Right ventricle myocardium inferior (tissue), 1 donor: ENCODE measurements around the gene XNDC1N. TPM values are rescaled to one million over a fixed set of nuclear protein-coding genes. Genes with fewer than 3 reads are reported as not detected.
"Not testable (repeated sequence)": the region's sequence is repeated elsewhere in the genome, so short reads cannot be mapped to it uniquely, and the experiment has no call there.

Experiments
- ATAC-seq: fragments of 200-7000 bp; cut with Tn5 transposase; one replicate; pipeline ENCODE4 v1.9.1; 2020; ENCODE audit warnings: mild to moderate bottlenecking, moderate library complexity
- DNase-seq: peaks from one replicate; pipeline ENCODE4 v3.0.0; 2021; ENCODE audit errors: missing footprints
- intact Hi-C: fragments of 100-400 bp; cut with DNase I; formaldehyde crosslinking; loops from one replicate; pipeline ENCODE4 v1.11.0; 2022
- total RNA-seq: library from RNA; stranded (reverse); fragmentation: NEBNext Ultra II Directional; extraction: Animal tissue kit (Norgen Biotek cat#: 25700); gene quantifications from one replicate; pipeline ENCODE4 v1.2.1, GENCODE V29; 2021
- donor health status: DM: no; HTN: yes; CAD: no; lungs with severe emphysema.

Gene XNDC1N
- total RNA-seq, 1 donor from 2014 or later: 3.2 TPM

DNA sequence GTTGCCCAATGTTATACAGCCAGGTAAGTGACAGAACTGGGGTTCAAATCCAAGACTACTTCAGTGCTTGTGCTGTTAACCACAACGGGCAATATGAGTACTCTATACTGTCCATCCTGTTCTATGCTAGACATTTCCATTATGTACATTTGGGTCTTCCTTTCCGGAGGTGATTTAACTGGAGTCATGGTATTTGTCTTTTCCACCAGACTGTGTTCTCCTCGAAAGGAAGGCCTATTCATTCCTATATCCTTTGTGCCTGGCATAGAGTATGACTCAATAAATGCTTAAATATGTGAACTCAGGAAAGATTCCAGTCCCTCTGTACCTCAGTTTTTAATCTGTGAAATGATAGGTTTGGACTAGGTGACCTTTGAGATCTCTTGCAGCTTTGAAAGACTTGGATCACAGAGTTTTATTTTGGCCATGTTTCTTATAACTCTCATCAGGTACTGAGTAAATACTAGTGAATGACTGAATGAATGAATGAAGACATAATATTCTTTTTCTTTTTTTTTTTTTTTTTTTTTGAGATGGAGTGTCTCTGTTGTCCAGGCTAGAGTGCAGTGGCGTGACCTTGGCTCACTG lies 7.0 kb upstream of the XNDC1N start:
- intact Hi-C loops: no loop called here
- no peak for ATAC-seq
- DNase-seq: no peak

DNA sequence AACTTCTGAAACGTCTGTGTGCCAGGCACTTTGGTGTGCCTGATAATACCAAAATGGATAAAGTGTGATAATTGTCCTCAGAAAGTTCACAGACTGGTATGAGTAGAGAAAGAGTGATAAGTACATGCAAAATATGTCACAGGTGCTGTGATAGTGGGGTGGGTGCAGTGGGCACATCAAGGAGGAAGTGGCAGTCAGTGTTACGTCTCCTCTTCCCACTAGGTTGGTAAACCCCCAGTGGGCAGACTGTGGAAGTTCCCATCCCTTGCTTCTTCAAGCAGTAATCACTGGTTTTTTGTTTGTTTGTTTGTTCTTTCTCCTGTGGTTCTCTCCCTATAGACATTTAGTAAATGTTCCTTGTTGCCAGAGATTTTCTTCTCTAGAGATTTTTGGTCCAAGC lies 5.8 kb upstream of the XNDC1N start:
- DNase-seq: no peak
- no peak for ATAC-seq
- intact Hi-C loops: loop anchor here (5.0 kb wide), 1 partner anchor 178 kb away; the partner anchor contains the start of gene ANAPC15

DNA sequence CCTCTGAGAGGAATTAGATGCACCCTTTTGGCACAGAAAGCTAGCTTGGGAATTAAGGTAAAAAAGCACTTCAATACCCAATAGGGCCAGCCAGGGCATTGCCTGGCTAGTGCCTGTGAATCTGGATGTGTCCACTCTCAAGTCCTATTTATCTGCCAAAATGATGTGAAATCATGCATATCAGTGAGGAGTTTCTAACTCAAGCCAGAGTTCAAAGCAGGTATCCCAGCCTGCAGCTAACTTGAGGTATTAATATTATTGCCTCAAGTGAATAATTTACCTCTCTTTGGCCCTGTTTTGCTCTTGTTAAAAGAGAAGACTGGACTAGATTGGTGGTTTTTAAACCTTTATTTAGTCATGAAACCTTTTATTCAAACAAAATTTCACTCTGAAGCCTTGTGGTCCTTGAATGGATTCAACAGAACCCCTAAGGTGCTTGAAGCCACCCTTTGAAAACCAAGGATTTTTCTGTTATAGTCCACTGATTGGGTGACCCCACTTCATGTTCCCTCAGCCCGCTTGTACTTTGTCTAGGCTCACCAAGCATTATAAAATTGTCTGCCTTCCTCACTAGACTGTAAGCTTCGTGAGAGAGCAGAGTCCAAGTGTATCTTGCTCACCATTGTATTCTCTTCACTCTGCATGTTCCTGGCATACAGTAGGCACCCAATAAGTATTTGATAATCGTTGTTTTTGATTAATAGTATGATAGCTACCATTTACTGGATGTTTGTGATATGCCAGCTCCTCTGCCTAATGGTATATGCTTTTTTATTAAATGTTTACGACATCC lies 4.9 kb upstream of the XNDC1N start:
- ATAC-seq (no peak), DNase-seq (no peak)
- intact Hi-C loops: loop anchor here (5.0 kb wide), 1 partner anchor 179 kb away; the partner anchor contains the start of gene ANAPC15

DNA sequence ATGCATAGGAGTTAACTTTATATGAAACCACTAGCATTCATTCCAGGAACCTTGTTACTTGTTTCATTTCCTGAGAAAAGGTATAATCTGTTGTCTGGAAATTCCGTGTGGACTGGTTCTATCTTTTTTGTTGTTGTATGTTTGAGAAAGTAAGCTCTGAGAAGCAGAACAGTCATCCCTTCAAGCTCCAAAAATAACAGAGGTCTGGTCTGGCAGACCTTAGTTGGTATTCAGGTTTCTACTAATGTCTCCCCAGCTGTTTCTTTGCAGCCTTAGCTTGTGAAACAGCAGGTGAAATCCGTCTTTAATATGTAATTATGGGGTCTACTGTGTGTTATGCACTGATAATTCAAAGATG lies 2.8 kb upstream of the XNDC1N start:
- DNase-seq (no peak), ATAC-seq (no peak)
- intact Hi-C loops: loop anchor here (5.0 kb wide), 1 partner anchor 181 kb away; the partner anchor contains the start of gene ANAPC15

DNA sequence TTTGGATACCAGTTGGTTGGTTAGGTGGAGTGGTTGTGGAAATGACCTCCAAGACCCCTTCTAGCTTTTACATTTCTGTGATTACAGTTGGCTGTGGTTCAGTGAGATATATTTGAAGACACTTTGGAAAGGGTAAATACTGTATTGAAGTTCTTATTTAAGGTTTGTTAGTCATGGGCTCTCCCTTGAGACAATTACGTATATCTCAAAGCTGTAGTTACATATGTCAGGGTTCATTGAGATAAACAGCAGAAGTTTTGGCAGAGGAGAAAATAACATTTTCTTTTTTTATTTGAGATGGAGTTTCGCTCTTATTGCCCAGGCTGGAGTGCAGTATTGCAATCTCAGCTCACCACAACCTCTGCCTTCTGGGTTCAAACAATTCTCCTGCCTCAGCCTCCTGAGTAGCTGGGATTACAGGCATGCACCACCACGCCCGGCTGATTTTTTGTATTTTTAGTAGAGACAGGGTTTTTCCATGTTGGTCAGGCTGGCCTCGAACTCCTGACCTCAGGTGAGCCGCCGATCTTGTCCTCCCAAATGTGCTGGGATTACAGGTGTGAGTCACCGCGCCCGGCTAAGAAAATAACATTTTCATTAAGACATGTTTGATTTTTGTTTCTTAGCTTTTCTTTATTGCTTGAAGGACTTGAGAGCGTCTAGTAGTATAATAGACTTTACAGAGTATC lies 2.3 kb upstream of the XNDC1N start:
- intact Hi-C loops: loop anchor here (5.0 kb wide), 1 partner anchor 182 kb away; the partner anchor contains the start of gene ANAPC15
- ATAC-seq (no peak), DNase-seq (no peak)

DNA sequence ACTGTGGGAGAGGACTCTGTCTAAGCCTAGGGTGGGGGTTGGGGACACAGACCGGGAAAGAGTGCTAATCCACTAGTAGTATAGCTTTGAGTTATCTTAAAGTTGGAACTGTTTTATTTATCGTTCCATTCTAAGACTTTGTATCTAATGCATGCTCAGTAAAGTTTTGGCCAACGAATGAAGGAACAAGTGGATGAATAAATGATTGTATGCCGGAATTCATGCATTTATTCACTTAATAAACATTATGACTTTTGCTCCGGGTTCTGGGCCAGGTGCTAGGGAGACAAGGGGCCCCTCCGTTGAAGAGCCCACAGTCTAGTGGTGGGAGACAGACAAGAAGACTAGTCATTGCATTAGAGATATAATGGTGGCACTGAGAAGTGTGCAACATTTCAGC lies 1.1 kb upstream of the XNDC1N start:
- DNase-seq (no peak), ATAC-seq (no peak)
- intact Hi-C loops: loop anchor here (5.0 to 10.0 kb wide), 3 partner anchors 142 to 495 kb away; partner anchors contain the start of gene INPPL1

DNA sequence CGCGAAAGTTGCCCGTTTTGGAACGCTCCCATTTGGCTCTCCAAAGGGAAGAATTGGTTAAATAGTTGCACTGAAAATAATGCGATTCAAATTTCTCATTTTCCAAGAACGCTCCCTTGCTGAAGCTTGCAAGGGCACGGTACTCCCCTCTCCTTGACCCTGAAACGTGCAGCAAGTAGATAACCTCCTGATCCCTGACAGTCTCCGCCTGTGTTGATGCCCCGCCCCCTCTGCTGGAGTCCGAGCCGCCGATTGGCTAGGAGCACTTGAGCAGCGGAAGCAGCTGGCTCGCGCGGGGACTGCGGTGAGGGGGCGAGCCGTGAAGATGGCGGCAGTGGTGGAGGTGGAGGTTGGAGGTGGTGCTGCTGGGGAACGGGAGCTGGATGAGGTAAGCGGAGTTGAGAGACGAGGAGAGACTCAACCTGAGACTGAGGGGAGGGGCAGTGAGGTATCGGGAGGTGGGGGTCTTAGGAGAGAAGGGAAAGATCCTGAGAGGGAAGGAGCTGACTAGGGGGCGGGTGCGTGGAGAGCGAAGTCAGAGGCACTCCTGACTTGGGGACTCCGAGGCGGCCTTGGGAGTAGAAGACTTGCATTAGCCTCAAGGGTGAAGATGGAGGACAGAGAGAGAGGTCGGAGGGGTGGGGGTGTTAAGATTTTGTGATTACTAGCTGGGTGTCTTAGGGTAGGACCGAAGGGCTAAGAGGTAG lies 496 bp upstream of the XNDC1N start, which contains the start of gene RNF121:
Gene RNF121, plus strand, starts transcription at position 310 of the 707 bp plus-strand sequence. Its CDS starts 16 bp downstream, at position 326.
- ATAC-seq: peak; percentile 99
- intact Hi-C loops: loop anchor here (5.0 to 10.0 kb wide), 3 partner anchors 142 to 494 kb away; partner anchors contain the start of gene INPPL1
- DNase-seq: peak; percentile 98

DNA sequence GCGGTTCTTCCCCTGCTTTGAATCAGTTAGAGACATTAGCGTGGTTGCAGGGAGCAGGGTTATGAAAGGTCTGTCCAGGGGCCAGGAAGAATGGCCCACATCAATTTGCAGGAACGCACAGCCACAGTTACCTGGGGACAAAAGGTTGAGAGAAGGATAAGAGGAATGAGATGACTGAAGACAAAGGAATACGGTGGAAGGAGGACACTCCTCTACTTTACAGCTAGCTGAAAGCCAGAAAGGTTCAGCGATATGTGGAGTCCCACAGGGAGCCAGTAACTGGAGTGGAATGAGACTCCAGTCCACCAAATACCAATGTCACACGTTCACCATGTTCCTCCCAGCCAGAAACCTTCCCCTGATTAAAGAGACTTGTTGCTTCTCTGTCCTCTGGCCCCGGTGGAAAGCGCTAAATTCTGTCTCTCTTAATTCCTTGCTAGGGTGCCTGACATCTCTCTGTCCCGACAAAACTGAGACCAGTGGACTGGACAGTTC lies 10.7 kb downstream of the XNDC1N start:
- DNase-seq (no peak), ATAC-seq (no peak)
- intact Hi-C loops: no loop called here

DNA sequence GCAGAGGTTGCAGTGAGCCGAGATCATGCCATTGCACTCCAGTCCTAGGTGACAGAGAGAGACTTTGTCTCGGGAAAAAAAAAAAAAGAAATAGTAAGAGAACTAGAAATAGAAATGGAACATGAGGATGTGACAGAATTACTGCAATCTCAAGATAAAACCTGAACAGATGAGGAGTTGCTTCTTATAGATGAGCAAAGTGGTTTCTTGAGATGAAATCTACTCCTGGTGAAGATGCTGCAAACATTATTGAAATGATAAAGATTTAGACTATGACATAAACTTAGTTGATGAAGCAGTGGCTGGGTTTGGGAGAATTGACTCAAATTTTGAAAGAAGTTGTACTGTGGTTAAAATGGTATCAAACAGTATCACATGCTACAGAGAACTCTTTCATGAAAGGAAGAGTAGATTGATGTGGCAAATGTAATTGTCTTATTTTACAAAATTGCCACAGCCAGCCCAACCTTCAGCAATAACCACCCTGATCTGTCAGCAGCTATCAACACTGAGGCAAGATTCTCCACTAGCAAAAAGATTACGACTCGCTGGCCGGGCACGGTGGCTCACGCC lies 13.7 kb downstream of the XNDC1N start:
- ATAC-seq (no peak), DNase-seq (no peak)
- intact Hi-C loops: no loop called here

DNA sequence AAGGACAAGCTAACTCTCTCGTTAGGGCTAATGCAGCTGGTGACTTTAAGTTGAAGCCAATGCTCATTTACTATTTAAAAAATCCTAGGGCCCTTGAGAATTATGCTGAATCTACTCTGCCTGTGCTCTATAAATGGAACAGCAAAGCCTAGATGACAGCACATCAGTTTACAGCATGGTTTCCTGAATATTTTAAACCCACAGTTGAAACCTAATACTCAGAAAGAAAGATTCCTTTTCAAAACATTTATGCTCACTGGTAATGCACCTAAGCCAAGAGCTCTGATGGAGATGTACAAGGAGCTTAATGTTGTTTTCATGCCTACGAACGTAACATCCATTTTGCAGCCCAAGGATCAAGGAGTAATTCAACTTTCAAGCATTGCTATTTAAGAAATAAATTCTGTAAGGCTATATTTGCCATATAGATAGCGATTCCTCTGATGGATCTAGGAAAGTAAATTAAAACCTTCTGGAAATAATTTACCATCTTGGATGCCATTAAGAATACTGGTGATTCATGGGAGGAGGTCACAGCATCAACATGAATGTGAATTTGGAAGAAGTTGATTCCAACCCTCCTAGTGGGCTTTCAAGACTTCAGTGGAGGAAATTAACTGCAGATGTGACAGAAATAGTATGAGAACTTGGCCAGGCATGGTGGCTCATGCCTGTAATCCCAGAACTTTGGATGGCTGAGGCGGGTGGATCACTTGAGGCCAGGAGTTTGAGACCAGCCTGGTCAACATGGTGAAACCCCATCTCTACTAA lies 14.5 kb downstream of the XNDC1N start:
- intact Hi-C loops: no loop called here
- DNase-seq: no peak
- ATAC-seq: no peak

DNA sequence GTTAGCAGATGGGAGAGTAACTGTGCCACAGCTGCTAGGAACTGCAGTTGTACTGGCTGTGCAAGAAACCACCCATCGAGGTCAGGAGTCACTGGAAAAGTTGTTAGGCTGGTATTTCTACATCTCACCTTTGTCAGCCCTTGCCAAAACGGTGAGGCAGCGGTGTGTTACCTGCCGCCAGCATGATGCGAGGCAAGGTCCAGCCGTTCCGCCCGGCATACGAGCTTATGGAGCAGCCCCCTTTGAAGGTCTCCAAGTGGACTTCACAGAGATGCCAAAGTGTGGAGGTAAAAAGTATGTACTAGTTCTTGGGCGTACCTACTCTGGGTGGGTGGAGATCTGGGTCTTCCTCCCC lies 16.4 kb downstream of the XNDC1N start:
- DNase-seq, ATAC-seq, intact Hi-C loops: not testable (repeated sequence)

DNA sequence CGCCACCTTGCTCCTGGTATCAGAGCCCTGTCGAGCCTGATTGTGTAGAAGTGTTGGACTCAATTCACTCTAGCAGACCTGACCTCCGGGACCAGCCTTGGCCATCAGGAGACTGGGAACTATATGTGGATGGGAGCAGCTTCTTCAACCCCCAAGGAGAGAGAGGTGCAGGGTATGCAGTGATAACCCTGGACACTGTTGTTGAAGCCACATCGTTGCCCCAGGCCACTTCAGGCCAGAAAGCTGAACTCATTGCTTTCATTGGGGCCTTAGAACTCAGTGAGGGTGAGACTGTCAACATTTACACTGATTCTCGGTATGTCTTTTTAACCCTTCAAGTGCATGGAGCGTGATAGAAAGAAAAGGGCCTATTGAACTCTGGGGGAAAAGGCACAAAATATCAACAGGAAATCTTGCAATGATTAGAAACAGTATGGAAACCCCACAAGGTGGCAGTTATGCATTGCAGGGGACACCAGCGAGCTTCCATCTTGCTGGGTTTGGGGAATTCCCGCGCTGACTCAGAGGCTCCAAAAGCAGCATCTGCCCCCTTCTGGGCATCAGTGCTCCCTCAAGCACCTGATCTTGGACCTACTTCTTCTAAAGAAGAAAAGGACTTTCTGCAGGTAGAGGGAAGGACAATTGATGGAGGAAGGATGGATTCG lies 16.9 kb downstream of the XNDC1N start:
- ATAC-seq, DNase-seq, intact Hi-C loops: not testable (repeated sequence)

DNA sequence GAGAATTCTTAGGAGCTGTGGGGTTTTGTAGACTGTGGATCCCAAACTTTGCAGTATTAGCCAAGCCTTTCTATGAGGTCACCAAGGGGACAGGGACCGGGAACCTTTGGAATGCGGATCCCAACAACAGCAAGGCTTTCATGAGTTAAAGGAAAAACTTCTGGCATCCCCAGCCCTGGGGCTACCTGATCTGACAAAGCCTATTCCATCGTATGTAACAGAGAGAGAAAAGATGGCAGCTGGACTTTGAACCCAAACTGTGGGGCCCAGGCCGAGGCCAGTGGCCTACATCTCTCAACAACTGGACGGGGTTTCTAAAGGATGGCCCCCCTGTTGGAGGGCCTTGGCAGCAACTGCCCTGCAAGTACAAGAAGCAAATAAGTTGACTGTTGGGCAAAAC lies 17.6 kb downstream of the XNDC1N start:
- DNase-seq, intact Hi-C loops, ATAC-seq: not testable (repeated sequence)

DNA sequence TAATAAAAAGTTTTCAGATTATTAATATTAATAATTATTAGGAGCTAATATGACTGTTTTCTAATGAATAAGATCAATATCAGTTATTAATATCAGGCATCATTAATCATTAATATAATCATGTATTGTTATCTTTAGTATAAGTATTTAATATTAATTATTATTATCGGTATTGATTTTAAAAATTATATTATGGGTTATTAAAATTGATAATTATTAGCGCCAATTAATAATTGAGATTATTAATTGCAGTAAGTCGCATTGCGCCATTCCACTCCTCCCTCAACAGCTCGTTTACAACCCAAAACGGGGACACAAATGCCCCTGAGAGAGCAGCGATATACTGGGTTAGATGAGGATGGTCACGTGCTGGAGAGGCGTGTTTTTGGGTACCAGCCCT lies 20.2 kb downstream of the XNDC1N start:
- intact Hi-C loops: no loop called here
- ATAC-seq: no peak
- no peak for DNase-seq

DNA sequence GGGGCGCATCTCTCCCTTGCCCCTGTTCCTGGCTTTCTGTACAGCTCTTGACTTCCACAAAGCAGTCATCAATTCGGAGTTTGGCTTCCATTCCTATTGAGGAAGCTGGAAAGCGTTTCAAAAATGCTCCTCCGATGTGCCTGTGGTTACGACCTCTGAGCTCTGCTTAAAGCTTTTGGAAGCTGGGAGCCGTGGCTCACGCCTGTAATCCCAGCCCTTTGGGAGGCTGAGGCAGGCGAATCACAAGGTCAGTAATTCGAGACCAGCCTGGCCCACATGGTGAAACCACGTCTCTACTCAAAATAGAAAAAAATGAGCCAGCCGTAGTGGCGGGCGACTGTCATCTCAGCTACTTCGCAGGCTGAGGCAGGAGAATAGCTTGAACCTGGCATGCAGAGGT lies 27.3 kb downstream of the XNDC1N start:
- ATAC-seq: not testable (repeated sequence)

DNA sequence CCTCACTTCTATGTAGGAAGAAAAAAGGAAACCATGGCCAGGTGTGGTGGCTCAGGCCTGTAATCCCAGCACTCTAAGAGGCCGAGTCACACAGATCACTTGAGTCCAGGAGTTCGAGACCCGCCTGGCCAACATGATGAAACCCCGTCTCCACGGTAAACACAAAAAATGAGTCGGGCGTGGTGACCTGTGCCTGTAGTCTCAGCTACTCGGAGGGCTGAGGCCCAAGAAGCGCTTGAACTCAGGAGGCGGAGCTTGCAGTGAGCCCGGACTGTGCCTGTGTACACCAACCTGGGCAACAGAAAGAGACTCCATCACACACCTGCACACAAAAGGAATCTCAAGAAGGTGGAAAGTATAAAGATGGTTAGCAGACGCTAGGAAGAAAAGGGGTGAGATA lies 32.4 kb downstream of the XNDC1N start:
- no peak for ATAC-seq
- intact Hi-C loops: no loop called here
- no peak for DNase-seq

More for the DNA sequence above, 27.3 kb downstream of the XNDC1N start:
- intact Hi-C loops, DNase-seq: not testable (repeated sequence)
